Loucy (cell line): ENCODE results near the gene GLRB.
"Not testable (repeated sequence)": the region's sequence is repeated elsewhere in the genome, so short reads cannot be mapped to it uniquely, and the experiment has no call there.

Experiments
- H2AFZ ChIP-seq: fragments of 200-600 bp; sonication (generic); 2 replicates; pipeline ENCODE4 v1.6.0; 2016; ENCODE audit warnings: antibody characterized with exemption, mild to moderate bottlenecking, low read length, moderate library complexity
- H3F3A ChIP-seq: fragments of 200-600 bp; 2 replicates; pipeline ENCODE4 v1.6.0; 2016; ENCODE audit warnings: antibody characterized with exemption, low read depth, mild to moderate bottlenecking
- H3K27me3 ChIP-seq: fragments of 200-600 bp; sonication (generic); 2 replicates; pipeline ENCODE4 v1.6.1; 2014; ENCODE audit warnings: low read length, mild to moderate bottlenecking; ENCODE audit not compliant: insufficient read depth, poor library complexity, severe bottlenecking
- H3K36me3 ChIP-seq: fragments of 200-600 bp; sonication (generic); 2 replicates; pipeline ENCODE4 v1.6.1; 2016; ENCODE audit warnings: low read length; ENCODE audit not compliant: insufficient read depth
- H3K4me1 ChIP-seq: fragments of 200-600 bp; sonication (generic); 2 replicates; pipeline ENCODE4 v1.5.1; 2014; ENCODE audit warnings: low read length, mild to moderate bottlenecking; ENCODE audit not compliant: insufficient read depth, poor library complexity, severe bottlenecking
- H3K4me2 ChIP-seq: fragments of 200-600 bp; sonication (generic); 2 replicates; pipeline ENCODE4 v1.6.0; 2014; ENCODE audit warnings: antibody characterized with exemption, low read length, low read depth, mild to moderate bottlenecking; ENCODE audit not compliant: poor library complexity, severe bottlenecking
- H3K4me3 ChIP-seq: fragments of 200-600 bp; sonication (generic); 2 replicates; pipeline ENCODE4 v1.5.1; 2014; ENCODE audit warnings: low read length, mild to moderate bottlenecking, mixed read lengths; ENCODE audit not compliant: poor library complexity, severe bottlenecking
- H3K79me2 ChIP-seq: fragments of 200-600 bp; sonication (generic); 2 replicates; pipeline ENCODE4 v1.6.1; 2014; ENCODE audit warnings: low read length; ENCODE audit not compliant: insufficient read depth
- H3K9ac ChIP-seq: fragments of 200-600 bp; sonication (generic); 2 replicates; pipeline ENCODE4 v1.6.0; 2014; ENCODE audit warnings: mild to moderate bottlenecking, low read depth, low read length, moderate library complexity; ENCODE audit not compliant: poor library complexity, severe bottlenecking
- H3K9me2 ChIP-seq: fragments of 200-600 bp; sonication (generic); replicated peaks from 2 replicates; pipeline ENCODE4 v1.6.1; 2016; ENCODE audit warnings: low read depth, low read length, mixed read lengths
- H3K9me3 ChIP-seq: fragments of 200-600 bp; sonication (generic); 2 replicates; pipeline ENCODE4 v1.6.1; 2014; ENCODE audit warnings: mild to moderate bottlenecking, antibody characterized with exemption, low read length, low read depth; ENCODE audit not compliant: insufficient read depth
- H4K20me1 ChIP-seq: fragments of 200-600 bp; sonication (generic); 2 replicates; pipeline ENCODE4 v1.6.0; 2014; ENCODE audit warnings: antibody characterized with exemption, low read length, mild to moderate bottlenecking; ENCODE audit not compliant: insufficient read depth, poor library complexity, severe bottlenecking
- EZH2phosphoT487 ChIP-seq: fragments of 200-600 bp; IDR thresholded peaks from 2 replicates; pipeline ENCODE4 v1.6.1; 2018; ENCODE audit warnings: antibody characterized with exemption, mild to moderate bottlenecking, moderate library complexity, borderline replicate concordance
- TF ChIP-seq, protein P1 (sequence below): fragments of 200-600 bp; sonication (generic); conservative IDR thresholded peaks from 2 replicates; pipeline ENCODE4 v1.5.1; 2014; ENCODE audit warnings: mild to moderate bottlenecking, antibody characterized with exemption, low read length

Gene GLRB

DNA sequence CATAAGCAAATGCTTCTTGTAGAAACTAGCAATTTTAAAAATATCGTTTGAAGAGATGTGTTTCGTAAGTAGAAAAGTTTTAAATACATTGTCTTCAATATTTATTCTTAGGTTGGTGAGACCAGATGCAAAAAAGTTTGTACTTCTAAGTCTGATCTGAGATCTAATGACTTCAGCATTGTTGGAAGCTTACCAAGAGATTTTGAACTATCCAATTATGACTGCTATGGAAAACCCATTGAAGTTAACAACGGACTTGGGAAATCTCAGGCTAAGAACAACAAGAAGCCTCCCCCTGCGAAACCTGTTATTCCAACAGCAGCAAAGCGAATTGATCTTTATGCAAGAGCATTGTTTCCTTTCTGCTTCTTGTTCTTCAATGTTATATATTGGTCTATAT is 94.4 kb downstream of the GLRB start:
- Histone ChIP-seq H3K4me3 (no peak overlapping the region), H3K36me3 (no peaks in the 10 kb centered on the region), H3K9me3 (no peaks in the 10 kb centered on the region), H3F3A (no peaks in the 10 kb centered on the region), H3K4me2 (no peak overlapping the region), H3K4me1 (no peaks in the 10 kb centered on the region), H4K20me1 (no peaks in the 10 kb centered on the region), H3K79me2 (no peaks in the 10 kb centered on the region), H3K9ac (no peak overlapping the region), H3K27me3 (no peaks in the 10 kb centered on the region), H3K9me2 (no peaks in the 10 kb centered on the region), H2AFZ (no peak overlapping the region)
- TF ChIP-seq, protein P1, sequence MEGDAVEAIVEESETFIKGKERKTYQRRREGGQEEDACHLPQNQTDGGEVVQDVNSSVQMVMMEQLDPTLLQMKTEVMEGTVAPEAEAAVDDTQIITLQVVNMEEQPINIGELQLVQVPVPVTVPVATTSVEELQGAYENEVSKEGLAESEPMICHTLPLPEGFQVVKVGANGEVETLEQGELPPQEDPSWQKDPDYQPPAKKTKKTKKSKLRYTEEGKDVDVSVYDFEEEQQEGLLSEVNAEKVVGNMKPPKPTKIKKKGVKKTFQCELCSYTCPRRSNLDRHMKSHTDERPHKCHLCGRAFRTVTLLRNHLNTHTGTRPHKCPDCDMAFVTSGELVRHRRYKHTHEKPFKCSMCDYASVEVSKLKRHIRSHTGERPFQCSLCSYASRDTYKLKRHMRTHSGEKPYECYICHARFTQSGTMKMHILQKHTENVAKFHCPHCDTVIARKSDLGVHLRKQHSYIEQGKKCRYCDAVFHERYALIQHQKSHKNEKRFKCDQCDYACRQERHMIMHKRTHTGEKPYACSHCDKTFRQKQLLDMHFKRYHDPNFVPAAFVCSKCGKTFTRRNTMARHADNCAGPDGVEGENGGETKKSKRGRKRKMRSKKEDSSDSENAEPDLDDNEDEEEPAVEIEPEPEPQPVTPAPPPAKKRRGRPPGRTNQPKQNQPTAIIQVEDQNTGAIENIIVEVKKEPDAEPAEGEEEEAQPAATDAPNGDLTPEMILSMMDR: no peak
- TF ChIP-seq EZH2phosphoT487: no peak

DNA sequence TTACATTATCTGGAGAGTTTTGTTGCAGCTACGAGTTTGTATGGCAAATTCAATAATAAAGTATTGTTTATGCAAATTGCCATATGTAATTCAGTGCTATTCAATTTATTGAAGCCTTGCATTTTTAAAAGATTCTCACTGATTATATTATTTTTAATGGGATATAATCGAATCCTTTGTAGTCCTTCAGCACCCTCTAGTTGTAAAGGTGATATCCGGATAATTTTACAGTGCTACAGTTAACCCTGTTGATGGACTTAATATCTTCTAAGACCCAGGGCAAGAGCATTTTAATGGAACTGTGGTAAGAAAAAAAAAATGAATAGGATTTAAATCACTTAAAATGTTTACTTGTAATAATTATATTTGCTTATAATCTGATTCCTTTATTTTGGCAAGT is 96.1 kb downstream of the GLRB start:
- Histone ChIP-seq H2AFZ (no peak overlapping the region), H3K4me3 (no peak overlapping the region), H4K20me1 (no peaks in the 10 kb centered on the region), H3K4me1 (no peaks in the 10 kb centered on the region), H3F3A (no peaks in the 10 kb centered on the region), H3K27me3 (no peaks in the 10 kb centered on the region), H3K9me3 (no peaks in the 10 kb centered on the region), H3K9ac (no peak overlapping the region), H3K9me2 (no peaks in the 10 kb centered on the region), H3K36me3 (no peaks in the 10 kb centered on the region), H3K4me2 (no peak overlapping the region), H3K79me2 (no peaks in the 10 kb centered on the region)
- TF ChIP-seq, protein P1: no peak
- no peak for TF ChIP-seq EZH2phosphoT487

DNA sequence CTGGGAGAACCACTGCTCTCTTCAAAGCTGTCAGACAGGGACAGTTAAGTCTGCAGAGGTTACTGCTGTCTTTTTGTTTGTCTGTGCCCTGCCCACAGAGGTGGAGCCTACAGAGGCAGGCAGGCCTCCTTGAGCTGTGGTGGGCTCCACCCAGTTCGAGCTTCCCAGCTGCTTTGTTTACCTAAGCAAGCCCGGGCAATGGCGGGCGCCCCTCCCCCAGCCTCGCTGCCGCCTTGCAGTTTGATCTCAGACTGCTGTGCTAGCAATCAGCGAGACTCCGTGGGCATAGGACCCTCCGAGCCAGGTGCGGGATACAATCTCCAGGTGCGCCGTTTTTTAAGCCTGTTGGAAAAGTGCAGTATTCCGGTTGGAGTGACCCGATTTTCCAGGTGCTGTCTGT is 104.3 kb downstream of the GLRB start:
- H3K79me2 ChIP-seq, H3K9ac ChIP-seq, H3K9me2 ChIP-seq, H3K27me3 ChIP-seq, H4K20me1 ChIP-seq, H3K36me3 ChIP-seq, H2AFZ ChIP-seq, H3F3A ChIP-seq, H3K4me3 ChIP-seq, H3K4me1 ChIP-seq, H3K4me2 ChIP-seq, H3K9me3 ChIP-seq: not testable (repeated sequence)

DNA sequence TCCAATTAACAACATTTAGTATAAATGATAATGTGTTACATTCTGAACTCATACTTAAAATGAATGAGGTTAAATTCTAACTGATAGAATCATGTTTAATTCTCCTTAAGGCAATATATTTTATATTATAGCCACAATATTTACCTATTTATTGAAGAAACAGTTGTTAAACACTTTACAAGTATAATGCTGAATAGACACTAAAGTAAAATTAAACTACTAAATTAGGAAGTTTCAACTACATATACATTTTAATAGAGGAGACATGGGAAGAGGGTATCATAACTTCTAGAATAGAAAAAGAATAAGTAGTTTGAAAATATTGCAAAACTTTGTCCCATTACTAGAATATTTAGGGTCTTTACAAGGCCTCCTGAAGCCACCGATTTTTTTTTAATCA is 108.3 kb downstream of the GLRB start:
- Histone ChIP-seq H3K4me2 (no peak overlapping the region), H3K4me1 (no peaks in the 10 kb centered on the region), H3K27me3 (no peaks in the 10 kb centered on the region), H3K4me3 (no peak overlapping the region), H3K9me3 (no peaks in the 10 kb centered on the region), H3K36me3 (no peaks in the 10 kb centered on the region), H3K9ac (no peak overlapping the region), H4K20me1 (no peaks in the 10 kb centered on the region), H3K79me2 (no peaks in the 10 kb centered on the region), H3K9me2 (no peaks in the 10 kb centered on the region), H3F3A (no peaks in the 10 kb centered on the region), H2AFZ (no peak overlapping the region)
- TF ChIP-seq, protein P1: no peak
- TF ChIP-seq EZH2phosphoT487: no peak
